HepG2 (cell line): ENCODE results near the gene SEMA3B. TPM values are rescaled to one million over a fixed set of nuclear protein-coding genes. Genes with fewer than 3 reads are reported as not detected.

Source experiments
- ATAC-seq: fragments of 200-7000 bp; cut with Tn5 transposase; 3 replicates; pipeline ENCODE4 v1.9.1; 2020; ENCODE audit warnings: mild to moderate bottlenecking, moderate library complexity
- BruUV-seq: library from RNA; stranded (reverse); fragments of 400-500 nt; replicated peaks from 2 replicates; lab custom pipeline; 2021; lab: Mats Ljungman, UMichigan
- CTCF ChIA-PET: fragments of 300-600 bp; formaldehyde crosslinking; extraction: SDS; loops from one replicate; lab custom pipeline; 2021; ENCODE audit warnings: low total read pairs, inconsistent platforms, low intra/inter-chr PET ratio; lab: Yijun Ruan, JAX
- POLR2A ChIA-PET: fragments of 350-600 bp; sonication (Branson Sonifier 250); formaldehyde crosslinking; loops from one replicate; lab custom pipeline; 2020; ENCODE audit warnings: antibody characterized with exemption, inconsistent platforms; lab: Yijun Ruan, JAX
- DNase-seq: peaks from one replicate; pipeline ENCODE4 v3.0.0-alpha.2; 2015; ENCODE audit warnings: low spot score
- FAIRE-seq: peaks from 3 replicates; lab custom pipeline; 2011; peaks lifted over from hg19 to GRCh38; lab: Jason Lieb, UNC
- H2AFZ ChIP-seq: one replicate; pipeline ENCODE4 v1.6.1; 2011; ENCODE audit warnings: low read length, inconsistent platforms
- H3K27ac ChIP-seq: fragments of 300-600 bp; 3 replicates; pipeline ENCODE4 v1.8.0; 2011; ENCODE audit warnings: mixed run types, mild to moderate bottlenecking, mixed read lengths, low read length, inconsistent platforms; ENCODE audit not compliant: insufficient read depth; ENCODE audit errors: extremely low read length
- H3K27me3 ChIP-seq, 2 experiments: fragments of 200-600 bp in 1 of 2; 2 replicates in 1 of 2; 3 replicates in 1 of 2; pipeline versions ENCODE4 v1.6.0 to v1.8.0; 2011; ENCODE audit warnings: low read length in 2 of 2, mild to moderate bottlenecking in 2 of 2, moderate library complexity in 2 of 2, inconsistent platforms in 1 of 2; ENCODE audit not compliant: insufficient read depth in 2 of 2, control insufficient read depth in 1 of 2
- H3K36me3 ChIP-seq, 2 experiments: fragments of 200-600 bp in 1 of 2; replicated peaks in 1 of 2; 2 replicates in 1 of 2; 3 replicates in 1 of 2; pipeline versions ENCODE4 v1.5.1 to v1.8.0; 2011; ENCODE audit warnings: low read length in 2 of 2, inconsistent platforms in 1 of 2; ENCODE audit not compliant: insufficient read depth in 2 of 2, control insufficient read depth in 1 of 2
- H3K4me1 ChIP-seq: 2 replicates; pipeline ENCODE4 v1.5.1; 2012; ENCODE audit warnings: low read length, inconsistent platforms; ENCODE audit not compliant: insufficient read depth
- H3K4me2 ChIP-seq: 2 replicates; pipeline ENCODE4 v1.6.0; 2011; ENCODE audit warnings: low read depth, low read length, inconsistent platforms
- H3K4me3 ChIP-seq, 3 experiments: fragments of 200-600 bp in 1 of 3; sonication (generic), shearing (Covaris generic) in 1 of 3; replicated peaks in 1 of 3; 2 replicates each; pipeline ENCODE4 v1.5.1; 2011 to 2016; ENCODE audit warnings: low read length in 3 of 3, inconsistent platforms in 2 of 3, low read depth in 2 of 3, mild to moderate bottlenecking in 2 of 3, control low read depth in 1 of 3, mixed read lengths in 1 of 3; ENCODE audit not compliant: insufficient read depth in 1 of 3
- H3K79me2 ChIP-seq: one replicate; pipeline ENCODE4 v1.6.1; 2011; ENCODE audit warnings: low read length, inconsistent platforms; ENCODE audit not compliant: insufficient read depth
- H3K9ac ChIP-seq: 2 replicates; pipeline ENCODE4 v1.6.0; 2011; ENCODE audit warnings: mild to moderate bottlenecking, low read depth, low read length, inconsistent platforms; ENCODE audit not compliant: insufficient read depth
- H3K9me3 ChIP-seq: 2 replicates; pipeline ENCODE4 v1.5.1; 2012; ENCODE audit warnings: mild to moderate bottlenecking, low read length
- H4K20me1 ChIP-seq: 2 replicates; pipeline ENCODE4 v1.6.0; 2011; ENCODE audit warnings: inconsistent platforms, mild to moderate bottlenecking, low read length, moderate library complexity; ENCODE audit not compliant: insufficient read depth
- AHDC1 ChIP-seq: sonication (generic); formaldehyde crosslinking; IDR thresholded peaks from 2 replicates; pipeline ENCODE4 v1.5.1; 2020; ENCODE audit warnings: mild to moderate bottlenecking, missing genetic modification reagents, borderline replicate concordance
- CHD4 ChIP-seq: fragments of 200-600 bp; sonication (generic); IDR thresholded peaks from 2 replicates; pipeline ENCODE4 v1.7.0; 2017; ENCODE audit warnings: mild to moderate bottlenecking, low read length, borderline replicate concordance
- DRAP1 ChIP-seq: IDR thresholded peaks from 2 replicates; pipeline ENCODE4 v1.6.1; 2016; ENCODE audit warnings: missing genetic modification reagents, missing compliant biosample characterization
- FOXO1 ChIP-seq: sonication (generic); formaldehyde crosslinking; IDR thresholded peaks from 2 replicates; pipeline ENCODE4 v1.4.0; 2020; ENCODE audit warnings: missing genetic modification reagents
- MEF2D ChIP-seq: sonication (generic); formaldehyde crosslinking; IDR thresholded peaks from 2 replicates; pipeline ENCODE4 v1.5.1; 2020; ENCODE audit warnings: mild to moderate bottlenecking, missing genetic modification reagents
- RBM39 ChIP-seq: fragments of 200-400 bp; formaldehyde crosslinking; IDR thresholded peaks from one replicate; pipeline ENCODE4 v1.6.1; 2018; ENCODE audit warnings: antibody characterized with exemption, mild to moderate bottlenecking, low read depth, low read length; ENCODE audit not compliant: poor library complexity, severe bottlenecking
- RFX1 ChIP-seq: fragments of 450-650 bp; IDR thresholded peaks from 2 replicates; pipeline ENCODE4 v1.6.1; 2017
- RXRB ChIP-seq: IDR thresholded peaks from 2 replicates; pipeline ENCODE4 v1.6.1; 2016; ENCODE audit warnings: borderline replicate concordance, missing genetic modification reagents, missing compliant biosample characterization
- SMAD1 ChIP-seq: sonication (generic); formaldehyde crosslinking; IDR thresholded peaks from 2 replicates; pipeline ENCODE4 v1.4.0; 2020; ENCODE audit warnings: missing genetic modification reagents, low read depth, mild to moderate bottlenecking, borderline replicate concordance
- TBX3 ChIP-seq: fragments of 450-650 bp; IDR thresholded peaks from 2 replicates; pipeline ENCODE4 v1.6.1; 2017; ENCODE audit warnings: antibody characterized with exemption, mild to moderate bottlenecking, inconsistent platforms, borderline replicate concordance
- TEF ChIP-seq: sonication (generic); formaldehyde crosslinking; IDR thresholded peaks from 2 replicates; pipeline ENCODE4 v1.5.0; 2020; ENCODE audit warnings: missing genetic modification reagents
- ZMAT5 ChIP-seq: sonication (generic); formaldehyde crosslinking; IDR thresholded peaks from 2 replicates; pipeline ENCODE4 v1.5.0; 2020; ENCODE audit warnings: mild to moderate bottlenecking, low read depth, missing genetic modification reagents, borderline replicate concordance
- ZNF550 ChIP-seq: sonication (generic); formaldehyde crosslinking; IDR thresholded peaks from 2 replicates; pipeline ENCODE4 v1.4.0; 2020; ENCODE audit warnings: mild to moderate bottlenecking, missing genetic modification reagents, borderline replicate concordance
- WGBS: methylation state at CpG from one replicate; pipeline ENCODE4 v1.1.6; 2017; ENCODE audit warnings: low lambda C conversion rate; 5-methylcytosine and 5-hydroxymethylcytosine counted together
- in situ Hi-C: cut with HindIII; loops from 2 replicates; pipeline ENCODE4 v1.10.0; 2017; ENCODE audit warnings: low pct_unique_long_range_greater_than_20kb; ENCODE audit not compliant: extremely low pct_ligation_motif_present
- intact Hi-C: fragments of 100-400 bp; cut with micrococcal nuclease; formaldehyde crosslinking; loops from one replicate; pipeline ENCODE4 v1.10.0; 2022; ENCODE audit not compliant: unreplicated experiment
- polyA plus RNA-seq, 8 experiments: library from polyadenylated mRNA; depleted of rRNA in 3 of 8; stranded (reverse) in 7 of 8; unstranded in 1 of 8; fragments of >200 nt; fragmentation: Illumina TruSeq in 4 of 8; extraction: Trizol in 4 of 8; gene quantifications; 2 replicates each; pipeline versions ENCODE4 v1.2.1 to v1.2.3, GENCODE V29; 2011 to 2016; ENCODE audit warnings: low read depth in 4 of 8, missing spikeins in 1 of 8, mixed read lengths in 1 of 8; ENCODE audit not compliant: insufficient read depth in 1 of 8
- total RNA-seq, 5 experiments: library from RNA; depleted of rRNA; stranded (reverse); fragments of >200 nt; fragmentation: Illumina TruSeq; extraction: Trizol; gene quantifications; 2 replicates each; pipeline ENCODE4 v1.2.3, GENCODE V29; 2016; ENCODE audit warnings: low read depth in 1 of 5

SEMA3B gene
- total and polyA plus RNA-seq, 2 of the 13 experiments (the other 11 are each of a cell fraction or from before 2014, with no cell fraction given): 93.2 to 158 TPM

- H4K20me1 ChIP-seq: no peaks in the 10 kb centered on the region
- BruUV-seq: TSS peak; percentile 85
- in situ Hi-C loops: loop anchor here (5.0 kb wide), 1 partner anchor 60 kb away; no protein-coding TSS in a partner anchor
- peak within 1 kb of the TSS; percentile 81 to 91 (median 85); a peak in 5 of 6 replicates for H3K4me3 ChIP-seq
- DNase-seq (no peak), FAIRE-seq (no peak), ATAC-seq (peak; percentile 1)
- H3K36me3 ChIP-seq: peaks cover 10 to 31% of the 10 kb centered on the region in 2 experiments
- H3K9ac ChIP-seq: peak within 1 kb of the TSS; percentile 99
- no peaks in the 10 kb centered on the region; a peak in 1 of 5 replicates for H3K27me3 ChIP-seq
- 66% methylated on average over 22 of the region's 31 CpGs for WGBS
- ChIA-PET POLR2A (interaction anchor here (0.7 to 13.0 kb wide), 8 partner anchors 14 to 87 kb away, joined by 3 to 222 read pairs (median 9); partner anchors contain the start of genes GNAI2, HYAL1, HYAL3 and IFRD2), CTCF (interaction anchor here (2.3 kb wide), 1 partner anchor 19 kb away, joined by 15 read pairs; the partner anchor contains the start of gene HYAL1)
- intact Hi-C loops: no loop called here
- peak within 1 kb of the TSS; percentile 94 for H3K4me2 ChIP-seq
- H2AFZ ChIP-seq: no peak within 1 kb of the TSS
- H3K79me2 ChIP-seq: peaks cover 35% of the 10 kb centered on the region
- peak within 1 kb of the TSS; percentile 100 for H3K27ac ChIP-seq
- peaks cover 77% of the 10 kb centered on the region for H3K4me1 ChIP-seq
- H3K9me3 ChIP-seq: no peaks in the 10 kb centered on the region
- no peak for TF ChIP-seq TBX3
- TF ChIP-seq DRAP1 (CRISPR knock-in tag): no peak
- no peak for TF ChIP-seq AHDC1
- no peak for TF ChIP-seq ZNF550 (CRISPR knock-in tag)
- TF ChIP-seq SMAD1 (CRISPR knock-in tag): no peak
- no peak for TF ChIP-seq TEF (CRISPR knock-in tag)
- no peak for TF ChIP-seq MEF2D (CRISPR knock-in tag)
- no peak for TF ChIP-seq RXRB
- no peak for TF ChIP-seq FOXO1 (CRISPR knock-in tag)
- TF ChIP-seq RFX1: no peak
- TF ChIP-seq RBM39: no peak
- TF ChIP-seq ZMAT5 (CRISPR knock-in tag): no peak
- no peak for TF ChIP-seq CHD4
These were observed 53.6 kb downstream of the SEMA3B start, which contains the start of gene HYAL2 for GRCh38 chr3:50322386-50323091. HYAL2 (minus strand) TSS chr3:50322745; CDS start chr3:50320489, 2,256 bp downstream.
